HCT116 (cell line): ENCODE measurements around the gene CCNL2. TPM values are rescaled to one million over a fixed set of nuclear protein-coding genes. Genes with fewer than 3 reads are reported as not detected.

ENCODE experiments used
- ATAC-seq: fragments of 200-7000 bp; cut with Tn5 transposase; 2 replicates; pipeline ENCODE4 v1.9.1; 2020; ENCODE audit warnings: mild to moderate bottlenecking, moderate library complexity
- BruUV-seq: library from RNA; stranded (reverse); fragments of 400-500 nt; replicated peaks from 2 replicates; lab custom pipeline; 2021; lab: Mats Ljungman, UMichigan
- CTCF ChIA-PET: fragments of 300-600 bp; sonication (Branson Sonifier 250); formaldehyde crosslinking; loops from one replicate; lab custom pipeline; 2021; ENCODE audit warnings: antibody characterized with exemption; lab: Charles Lee
- POLR2A ChIA-PET: fragments of 300-600, 350-600 bp; sonication (Branson Sonifier 250); formaldehyde crosslinking; loops from one replicate; lab custom pipeline; 2021; ENCODE audit warnings: antibody characterized with exemption; lab: Charles Lee
- RAD21 ChIA-PET, 2 experiments: fragments of 300-600 bp; sonication (Branson Sonifier 250); formaldehyde crosslinking; loops; one replicate each; lab custom pipeline; 2023; ENCODE audit warnings: low total read pairs in 2 of 2; ENCODE audit not compliant: uncharacterized antibody in 2 of 2, unreplicated experiment in 2 of 2, low non-redundant PET in 1 of 2; lab: Charles Lee
- DNase-seq: peaks from one replicate; pipeline ENCODE4 v3.0.0-alpha.2; 2010; ENCODE audit warnings: low read depth, low spot score
- H2AFZ ChIP-seq: fragments of 200-600 bp; shearing (Covaris generic), sonication (generic); 2 replicates; pipeline ENCODE4 v1.6.1; 2017; ENCODE audit warnings: low read depth, mixed run types, mixed read lengths, antibody characterized with exemption, low read length; ENCODE audit not compliant: poor library complexity, severe bottlenecking
- H3K27ac ChIP-seq: 2 replicates; pipeline ENCODE4 v1.5.1; 2012; ENCODE audit warnings: low read depth, low read length
- H3K27me3 ChIP-seq: fragments of 200-600 bp; sonication (generic); 2 replicates; pipeline ENCODE4 v1.6.1; 2016; ENCODE audit warnings: mixed run types, low read length, mixed read lengths; ENCODE audit not compliant: insufficient read depth
- H3K36me3 ChIP-seq, 2 experiments: fragments of 200-500 bp in 1 of 2; fragments of 200-600 bp in 1 of 2; sonication (Bioruptor generic) in 1 of 2; sonication (generic) in 1 of 2; 2 replicates each; pipeline versions ENCODE4 v1.5.1 to v1.6.1; 2014 to 2016; ENCODE audit warnings: low read length in 2 of 2, inconsistent platforms in 1 of 2, mixed read lengths in 1 of 2, mixed run types in 1 of 2; ENCODE audit not compliant: insufficient read depth in 2 of 2, control insufficient read depth in 1 of 2
- H3K4me1 ChIP-seq, 2 experiments: fragments of 200-600 bp in 1 of 2; sonication (generic) in 1 of 2; 2 replicates each; pipeline versions ENCODE4 v1.5.1 to v1.6.1; 2012 to 2017; ENCODE audit warnings: low read length in 2 of 2, inconsistent platforms in 1 of 2, mild to moderate bottlenecking in 1 of 2, mixed read lengths in 1 of 2, mixed run types in 1 of 2, moderate library complexity in 1 of 2; ENCODE audit not compliant: insufficient read depth in 2 of 2, control insufficient read depth in 1 of 2
- H3K4me2 ChIP-seq: fragments of 200-600 bp; sonication (generic); 2 replicates; pipeline ENCODE4 v1.6.1; 2017; ENCODE audit warnings: mixed run types, low read length, mixed read lengths
- H3K4me3 ChIP-seq, 2 experiments: fragments of 200-600 bp in 1 of 2; sonication (generic) in 1 of 2; replicated peaks in 1 of 2; 2 replicates each; pipeline ENCODE4 v1.5.1; 2011 to 2016; ENCODE audit warnings: low read length in 2 of 2, control low read depth in 1 of 2, low read depth in 1 of 2, mild to moderate bottlenecking in 1 of 2, mixed read lengths in 1 of 2, mixed run types in 1 of 2
- H3K79me2 ChIP-seq: fragments of 200-600 bp; sonication (generic); 2 replicates; pipeline ENCODE4 v1.6.1; 2017; ENCODE audit warnings: mild to moderate bottlenecking, mixed run types, low read length, moderate library complexity, mixed read lengths; ENCODE audit not compliant: insufficient read depth
- H3K9ac ChIP-seq: fragments of 200-600 bp; sonication (generic); 2 replicates; pipeline ENCODE4 v1.6.1; 2016; ENCODE audit warnings: low read length, mixed read lengths
- H3K9me2 ChIP-seq: fragments of 200-600 bp; sonication (generic), shearing (Covaris generic); 2 replicates; pipeline ENCODE4 v1.6.1; 2017; ENCODE audit warnings: mixed run types, mild to moderate bottlenecking, moderate library complexity; ENCODE audit not compliant: insufficient read depth
- H3K9me3 ChIP-seq, 2 experiments: fragments of 200-500 bp in 1 of 2; fragments of 200-600 bp in 1 of 2; sonication (Bioruptor generic) in 1 of 2; sonication (generic) in 1 of 2; 2 replicates each; pipeline ENCODE4 v1.6.1; 2014 to 2017; ENCODE audit warnings: low read length in 2 of 2, mixed read lengths in 2 of 2, inconsistent platforms in 1 of 2, low read depth in 1 of 2, mild to moderate bottlenecking in 1 of 2, mixed run types in 1 of 2, moderate library complexity in 1 of 2; ENCODE audit not compliant: control insufficient read depth in 1 of 2, insufficient read depth in 1 of 2
- H4K20me1 ChIP-seq: fragments of 200-600 bp; sonication (generic), shearing (Covaris generic); 2 replicates; pipeline ENCODE4 v1.6.1; 2017; ENCODE audit warnings: mixed run types, mild to moderate bottlenecking, moderate library complexity; ENCODE audit not compliant: insufficient read depth
- ATF3 ChIP-seq: IDR thresholded peaks from 2 replicates; pipeline ENCODE4 v1.6.1; 2012
- CBX3 ChIP-seq: IDR thresholded peaks from 2 replicates; pipeline ENCODE4 v1.6.1; 2012; ENCODE audit warnings: low read depth
- EGR1 ChIP-seq: IDR thresholded peaks from 2 replicates; pipeline ENCODE4 v1.6.1; 2012; ENCODE audit warnings: low read depth
- FOSL1 ChIP-seq: IDR thresholded peaks from 2 replicates; pipeline ENCODE4 v1.6.1; 2012; ENCODE audit warnings: low read depth
- MAX ChIP-seq: IDR thresholded peaks from 2 replicates; pipeline ENCODE4 v1.6.1; 2012
- POLR2AphosphoS5 ChIP-seq: IDR thresholded peaks from 2 replicates; pipeline ENCODE4 v1.6.1; 2011; ENCODE audit warnings: mild to moderate bottlenecking, low read depth, low read length, moderate library complexity
- RAD21 ChIP-seq: IDR thresholded peaks from 2 replicates; pipeline ENCODE4 v1.6.1; 2012; ENCODE audit warnings: low read depth, mild to moderate bottlenecking
- SIN3A ChIP-seq: IDR thresholded peaks from 2 replicates; pipeline ENCODE4 v1.6.1; 2012; ENCODE audit warnings: low read depth
- YY1 ChIP-seq: IDR thresholded peaks from 2 replicates; pipeline ENCODE4 v1.6.1; 2011; ENCODE audit warnings: low read length, low read depth, moderate library complexity, mild to moderate bottlenecking; ENCODE audit not compliant: insufficient replicate concordance; ENCODE audit errors: extremely low read depth
- ZBTB33 ChIP-seq: IDR thresholded peaks from 2 replicates; pipeline ENCODE4 v1.6.1; 2011; ENCODE audit warnings: mild to moderate bottlenecking, low read length, moderate library complexity; ENCODE audit not compliant: insufficient replicate concordance; ENCODE audit errors: extremely low read depth
- ZFX ChIP-seq: fragments of 450-650 bp; IDR thresholded peaks from 2 replicates; pipeline ENCODE4 v1.6.1; 2017
- intact Hi-C: fragments of 100-400 bp; cut with micrococcal nuclease; formaldehyde crosslinking; loops from 2 replicates; pipeline ENCODE4 v1.10.0; 2022
- total RNA-seq: library from RNA; stranded (reverse); gene quantifications from one replicate; pipeline ENCODE4 v1.2.1, GENCODE V29; 2021; ENCODE audit not compliant: unreplicated experiment

Gene CCNL2
- total RNA-seq, 1 experiment from 2014 or later: 173 TPM

- H3K9me2 ChIP-seq: no peaks in the 10 kb centered on the region
- no TSS peak for BruUV-seq
- H3K9me3 ChIP-seq: peaks cover 0 to 5% of the 10 kb centered on the region in 2 experiments; a peak in 1 of 4 replicates
- no peaks in the 10 kb centered on the region for H3K27me3 ChIP-seq
- TF ChIP-seq RAD21 (no peak), POLR2AphosphoS5 (no peak), ATF3 (no peak), MAX (no peak), FOSL1 (no peak), ZBTB33 (no peak), SIN3A (no peak), YY1 (no peak), ZFX (no peak), EGR1 (no peak), CBX3 (no peak)
- H2AFZ ChIP-seq: no peak overlapping the region
- H3K79me2 ChIP-seq: no peaks in the 10 kb centered on the region
- ChIA-PET RAD21 (no interaction called here), POLR2A (no interaction called here), CTCF (no interaction called here)
- intact Hi-C loops: no loop called here
- H4K20me1 ChIP-seq: no peaks in the 10 kb centered on the region
- peak overlapping the region; percentile 68 for H3K4me2 ChIP-seq
- H3K9ac ChIP-seq: peak overlapping the region; percentile 51
- peaks cover 24 to 49% of the 10 kb centered on the region in 2 experiments for H3K4me1 ChIP-seq
- H3K27ac ChIP-seq: peak overlapping the region; percentile 49; the same call in 1 of the 2 replicates
- DNase-seq (no peak), ATAC-seq (no peak)
- 0 out of 4 replicates have a peak overlapping the region, but pooled peaks of 1 of the 2 experiments have one; percentile 25 for H3K4me3 ChIP-seq
- H3K36me3 ChIP-seq: no peaks in the 10 kb centered on the region
Observed at GRCh38 chr1:1361233-1361981, 37.7 kb downstream of the CCNL2 start.
